WTC11 (cell line): ENCODE results near the gene ABHD16A.

ENCODE experiments used
- CTCF ChIP-seq: fragments of 200-600 bp; IDR thresholded peaks from 2 replicates; pipeline ENCODE4 v1.8.0; 2022; ENCODE audit warnings: antibody characterized with exemption
- HMGXB4 ChIP-seq: sonication (generic); formaldehyde crosslinking; IDR thresholded peaks from 2 replicates; pipeline ENCODE4 v1.8.1; 2023; ENCODE audit warnings: mild to moderate bottlenecking, moderate library complexity, missing genetic modification reagents
- NR1H2 ChIP-seq: sonication (generic); formaldehyde crosslinking; IDR thresholded peaks from 2 replicates; pipeline ENCODE4 v1.9.0; 2021; ENCODE audit warnings: mild to moderate bottlenecking, moderate library complexity, missing genetic modification reagents
- SP1 ChIP-seq: sonication (generic); formaldehyde crosslinking; conservative IDR thresholded peaks from 2 replicates; pipeline ENCODE4 v1.8.1; 2022; ENCODE audit warnings: missing genetic modification reagents
- ZNF396 ChIP-seq: fragments of 250-450 bp; sonication (Bioruptor Pico); IDR thresholded peaks from 2 replicates; pipeline ENCODE4 v1.8.0; 2021; ENCODE audit warnings: mild to moderate bottlenecking, moderate library complexity, borderline replicate concordance
- TF ChIP-seq, protein P1 (sequence below): sonication (generic); formaldehyde crosslinking; IDR thresholded peaks from 2 replicates; pipeline ENCODE4 v1.8.0; 2022; ENCODE audit warnings: mild to moderate bottlenecking, missing genetic modification reagents
- TF ChIP-seq, protein P2 (sequence below): sonication (generic); formaldehyde crosslinking; conservative IDR thresholded peaks from 2 replicates; pipeline ENCODE4 v1.8.1; 2022; ENCODE audit warnings: mild to moderate bottlenecking, missing genetic modification reagents

- TF ChIP-seq NR1H2 (CRISPR knock-in tag) (no peak), HMGXB4 (CRISPR knock-in tag) (no peak), SP1 (peak; percentile 87), CTCF (no peak; the same call in 1 of the 2 replicates), ZNF396 (no peak)
- TF ChIP-seq, protein P1, sequence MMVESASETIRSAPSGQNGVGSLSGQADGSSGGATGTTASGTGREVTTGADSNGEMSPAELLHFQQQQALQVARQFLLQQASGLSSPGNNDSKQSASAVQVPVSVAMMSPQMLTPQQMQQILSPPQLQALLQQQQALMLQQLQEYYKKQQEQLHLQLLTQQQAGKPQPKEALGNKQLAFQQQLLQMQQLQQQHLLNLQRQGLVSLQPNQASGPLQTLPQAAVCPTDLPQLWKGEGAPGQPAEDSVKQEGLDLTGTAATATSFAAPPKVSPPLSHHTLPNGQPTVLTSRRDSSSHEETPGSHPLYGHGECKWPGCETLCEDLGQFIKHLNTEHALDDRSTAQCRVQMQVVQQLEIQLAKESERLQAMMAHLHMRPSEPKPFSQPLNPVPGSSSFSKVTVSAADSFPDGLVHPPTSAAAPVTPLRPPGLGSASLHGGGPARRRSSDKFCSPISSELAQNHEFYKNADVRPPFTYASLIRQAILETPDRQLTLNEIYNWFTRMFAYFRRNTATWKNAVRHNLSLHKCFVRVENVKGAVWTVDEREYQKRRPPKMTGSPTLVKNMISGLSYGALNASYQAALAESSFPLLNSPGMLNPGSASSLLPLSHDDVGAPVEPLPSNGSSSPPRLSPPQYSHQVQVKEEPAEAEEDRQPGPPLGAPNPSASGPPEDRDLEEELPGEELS (CRISPR knock-in tag) = no peak
- TF ChIP-seq, protein P2, sequence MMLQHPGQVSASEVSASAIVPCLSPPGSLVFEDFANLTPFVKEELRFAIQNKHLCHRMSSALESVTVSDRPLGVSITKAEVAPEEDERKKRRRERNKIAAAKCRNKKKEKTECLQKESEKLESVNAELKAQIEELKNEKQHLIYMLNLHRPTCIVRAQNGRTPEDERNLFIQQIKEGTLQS (CRISPR knock-in tag) = no peak
These were observed 26.4 kb upstream of the ABHD16A start for GRCh38 chr6:31729515-31729978.
